ENCODE data around the gene PI4KB. TPM values are rescaled to one million over a fixed set of nuclear protein-coding genes. Genes with fewer than 3 reads are reported as not detected.

Gene PI4KB
- total and polyA plus RNA-seq, 2 of the 4 experiments (the other 2 are of a cell fraction): 82.4 to 94.5 TPM

GRCh38 chr1:151372058-151372934 lies 45.1 kb upstream of the PI4KB start, which contains the start of gene SELENBP1:
TSS of gene SELENBP1 (minus strand) at chr1:151372705. CDS start at chr1:151372641, 64 bp downstream.
- Histone ChIP-seq H2AFZ (replicated peaks; ENCODE audit: low read length, poor library complexity) (peak within 1 kb of the TSS; percentile 95), H3K27ac (ENCODE audit: insufficient read depth, low read length) (peak within 1 kb of the TSS; percentile 15), H4K91ac (ENCODE audit: insufficient read depth, low read depth, low read length) (peak within 1 kb of the TSS; percentile 43; the same call in 1 of the 2 replicates), H3K18ac (ENCODE audit: low read depth, low read length) (peak within 1 kb of the TSS; percentile 35; the same call in 1 of the 2 replicates), H4K8ac (ENCODE audit: low read depth in 2 of 2, low read length in 2 of 2) (peak within 1 kb of the TSS; percentile 76 to 93), H3K36me3 (ENCODE audit: control insufficient read depth, insufficient read depth, low read length) (peaks cover 6% of the 10 kb centered on the region; the same call in 1 of the 2 replicates), H2BK20ac (ENCODE audit: low read depth, low read length) (0 out of 2 replicates have a peak within 1 kb of the TSS, but pooled peaks have one; percentile 8), H3K9me3 (ENCODE audit: control insufficient read depth, insufficient read depth, low read length) (no peaks in the 10 kb centered on the region), H3K4me2 (ENCODE audit: low read depth, low read length) (peak within 1 kb of the TSS; percentile 84), H2BK15ac (ENCODE audit: low read depth, low read length) (no peak within 1 kb of the TSS), H2AK9ac (replicated peaks; ENCODE audit: low read depth, low read length, poor library complexity) (peak within 1 kb of the TSS; percentile 95), H3K4me1 (ENCODE audit: control insufficient read depth, insufficient read depth, low read length) (peaks cover 14% of the 10 kb centered on the region), H3K27me3 (ENCODE audit: control insufficient read depth, insufficient read depth, low read length) (no peaks in the 10 kb centered on the region), H2BK5ac (ENCODE audit: low read depth, low read length, poor library complexity, severe bottlenecking) (no peak within 1 kb of the TSS), H3K9ac (ENCODE audit: low read depth, low read length) (peak within 1 kb of the TSS; percentile 62), H3K14ac (replicated peaks; ENCODE audit: low read depth, low read length) (peak within 1 kb of the TSS; percentile 95; the same call in 1 of the 2 replicates), H3K9me1 (ENCODE audit: insufficient read depth, low read length) (peaks cover 8% of the 10 kb centered on the region), H3K4ac (ENCODE audit: low read depth, low read length) (peak within 1 kb of the TSS; percentile 80), H2BK120ac (ENCODE audit: low read depth, low read length) (peak within 1 kb of the TSS; percentile 59; the same call in 1 of the 2 replicates), H3K56ac (ENCODE audit: extremely low read depth, insufficient read depth, low read length) (peak within 1 kb of the TSS; percentile 65; the same call in 1 of the 2 replicates), H3K23ac (ENCODE audit: low read depth, low read length) (peak within 1 kb of the TSS; percentile 63; the same call in 1 of the 2 replicates), H3K79me1 (ENCODE audit: low read depth in 1 of 2, low read length in 2 of 2) (peaks cover 0 to 10% of the 10 kb centered on the region in 2 experiments; a peak in 1 of 4 replicates), H4K20me1 (ENCODE audit: insufficient read depth, low read length) (no peaks in the 10 kb centered on the region), H3K4me3 (ENCODE audit: insufficient read depth, low read depth, low read length) (peak within 1 kb of the TSS; percentile 50), H4K5ac (ENCODE audit: low read depth, low read length) (peak within 1 kb of the TSS; percentile 8), H2AK5ac (ENCODE audit: low read depth, low read length) (peak within 1 kb of the TSS; percentile 54)
- DNase-seq: peak; percentile 71
- no CpG with 5 or more reads among the region's 11 CpGs for WGBS, 2 experiments (ENCODE audit: extremely low coverage in 2 of 2, insufficient read length in 1 of 2)
- CTCF ChIA-PET: interaction anchor here (1.0 kb wide), 1 partner anchor 32 kb away, joined by 4 read pairs; no protein-coding TSS in a partner anchor
- ATAC-seq (ENCODE audit: low read depth): peak; percentile 92
- BruUV-seq (replicated peaks): no TSS peak
- TF ChIP-seq MAZ (IDR thresholded peaks at IDR 0.05; ENCODE audit: borderline replicate concordance, low read depth, low read length) (peak; percentile 51; the same call in 1 of the 2 replicates), POLR2A (IDR thresholded peaks at IDR 0.05; ENCODE audit: low read depth, low read length) (no peak), MXI1 (IDR thresholded peaks at IDR 0.05; ENCODE audit: borderline replicate concordance, low read depth, low read length) (no peak), SMC3 (IDR thresholded peaks at IDR 0.05; ENCODE audit: low read depth, low read length) (no peak), ELK1 (IDR thresholded peaks at IDR 0.05; ENCODE audit: borderline replicate concordance, low read depth, low read length) (no peak)
- dilution Hi-C loops (cut with HindIII; ENCODE audit: low sequenced_read_pairs, unreplicated experiment) (no loop called here), intact Hi-C loops (cut with micrococcal nuclease) (no loop called here), in situ Hi-C loops (cut with MboI; ENCODE audit: low sequenced_read_pairs) (no loop called here)
- POLR2A ChIA-PET (ENCODE audit: unreplicated experiment): interaction anchor here (0.6 kb wide), 2 partner anchors 20 to 61 kb away, joined by 3 to 10 read pairs; no protein-coding TSS in a partner anchor

Measured in IMR-90 (cell line).